ENCODE measurements around the gene BTBD17. TPM values are rescaled to one million over a fixed set of nuclear protein-coding genes. Genes with fewer than 3 reads are reported as not detected.

BTBD17 gene
- total and polyA plus RNA-seq, 2 experiments from 2014 or later = 1.9 to 5.0 TPM

- H3K4me1 ChIP-seq (ENCODE audit: insufficient read depth) = no peaks in the 10 kb centered on the region
- Mint-ChIP-seq H3K27ac (no peak overlapping the region), H3K9me3 (no peaks in the 10 kb centered on the region), H3K4me1 (peaks cover 9% of the 10 kb centered on the region), H3K4me3 (no peak overlapping the region), H3K27me3 (ENCODE audit: insufficient read depth, low read depth, poor library complexity) (peaks cover 13% of the 10 kb centered on the region), H3K36me3 (ENCODE audit: low read depth) (no peaks in the 10 kb centered on the region)
- ATAC-seq (no peak), DNase-seq (ENCODE audit: low spot score) (no peak)
- H3K9me2 ChIP-seq (ENCODE audit: insufficient read depth) = no peaks in the 10 kb centered on the region
- no peak overlapping the region for H3K27ac ChIP-seq (ENCODE audit: low read depth)
- H3K4me3 ChIP-seq = no peak overlapping the region
- no peaks in the 10 kb centered on the region for H3F3A ChIP-seq (replicated peaks; ENCODE audit: low read depth)
- H3K4me2 ChIP-seq = no peak overlapping the region
- no peaks in the 10 kb centered on the region for H3K36me3 ChIP-seq (ENCODE audit: insufficient read depth)
- TF ChIP-seq JUNB (IDR thresholded peaks at IDR 0.05; ENCODE audit: unreplicated experiment) = no peak
- no peak for TF ChIP-seq REST (IDR thresholded peaks at IDR 0.05; ENCODE audit: unreplicated experiment)
- no peak for TF ChIP-seq EZH2 (IDR thresholded peaks at IDR 0.05; ENCODE audit: low read depth, unreplicated experiment)
- no peak for TF ChIP-seq STAT1 (IDR thresholded peaks at IDR 0.05; ENCODE audit: unreplicated experiment)
- no peak for TF ChIP-seq ETS1 (IDR thresholded peaks at IDR 0.05)
- no peak for TF ChIP-seq NANOG (IDR thresholded peaks at IDR 0.05; ENCODE audit: borderline replicate concordance)
- TF ChIP-seq ZNF114 (CRISPR knock-in tag; IDR thresholded peaks at IDR 0.05) = no peak
- no peak for TF ChIP-seq ZNF331 (CRISPR knock-in tag; IDR thresholded peaks at IDR 0.05; ENCODE audit: low read depth)
- no peak for TF ChIP-seq ZNF462 (CRISPR knock-in tag; IDR thresholded peaks at IDR 0.05)
- TF ChIP-seq POLR2AphosphoS5 (IDR thresholded peaks at IDR 0.05; ENCODE audit: low read depth) = no peak
- TF ChIP-seq EZH2phosphoT487 (IDR thresholded peaks at IDR 0.05; ENCODE audit: unreplicated experiment) = no peak
- TF ChIP-seq CREB1 (CRISPR knock-in tag; IDR thresholded peaks at IDR 0.05; ENCODE audit: low read depth) = no peak
- no peak for TF ChIP-seq CTCF (conservative IDR thresholded peaks at IDR 0.05; ENCODE audit: low read depth in 2 of 2)
- no peaks in the 10 kb centered on the region for H3K79me2 ChIP-seq (replicated peaks; ENCODE audit: insufficient read depth)
- H3K27me3 ChIP-seq (ENCODE audit: insufficient read depth) = no peaks in the 10 kb centered on the region
- H4K20me1 ChIP-seq (replicated peaks; ENCODE audit: insufficient read depth) = no peaks in the 10 kb centered on the region
- H2AFZ ChIP-seq = no peak overlapping the region
Observed at GRCh38 chr17:74369665-74370490, 8.2 kb upstream of the BTBD17 start.

All from GM23338 (cell line).